ENCODE measurements around the gene EFCAB12. TPM values are rescaled to one million over a fixed set of nuclear protein-coding genes. Genes with fewer than 3 reads are reported as not detected.

EFCAB12 gene
- total and polyA plus RNA-seq, 2 experiments from 2014 or later: not detected

GRCh38 chr3:129440618-129441190 lies 12.3 kb upstream of the EFCAB12 start:
- Histone ChIP-seq H3K9ac (peak overlapping the region; percentile 96), H3K27ac (peak overlapping the region; percentile 98), H3K36me3 (ENCODE audit: low read depth) (peaks cover 15% of the 10 kb centered on the region), H4K20me1 (ENCODE audit: insufficient read depth) (no peaks in the 10 kb centered on the region), H3K79me2 (ENCODE audit: insufficient read depth) (peaks cover 85% of the 10 kb centered on the region), H3F3A (ENCODE audit: insufficient read depth) (peaks cover 24% of the 10 kb centered on the region), H2AFZ (peak overlapping the region; percentile 77), H3K4me1 (ENCODE audit: insufficient read depth) (peaks cover 64% of the 10 kb centered on the region), H3K9me2 (ENCODE audit: insufficient read depth) (no peaks in the 10 kb centered on the region), H3K9me3 (ENCODE audit: low read depth) (no peaks in the 10 kb centered on the region), H3K4me2 (ENCODE audit: unreplicated experiment) (peak overlapping the region; percentile 99), H3K27me3 (replicated peaks; ENCODE audit: insufficient read depth) (no peaks in the 10 kb centered on the region), H3K4me3 (peak overlapping the region; percentile 100)
- 4 to 5% methylated on average over 9 of the region's 9 CpGs for WGBS, 2 experiments (ENCODE audit: low coverage in 1 of 2, low lambda C conversion rate in 2 of 2, missing lambda C conversion rate in 2 of 2)
- in situ Hi-C loops (cut with MboI): no loop called here
- peak; percentile 89 for DNase-seq
- TF ChIP-seq EZH2 (IDR thresholded peaks at IDR 0.05; ENCODE audit: insufficient read depth, poor library complexity, severe bottlenecking): no peak
- TF ChIP-seq EZH2phosphoT487 (IDR thresholded peaks at IDR 0.05; ENCODE audit: insufficient read depth, low read depth): no peak

- no peaks in the 10 kb centered on the region for H3K9me3 ChIP-seq (ENCODE audit: low read depth)
- H3K4me1 ChIP-seq (ENCODE audit: insufficient read depth): peaks cover 70% of the 10 kb centered on the region
- peak; percentile 100 for DNase-seq
- in situ Hi-C loops (cut with MboI): no loop called here
- H2AFZ ChIP-seq: peak within 1 kb of the TSS; percentile 94
- H3K9me2 ChIP-seq (ENCODE audit: insufficient read depth): no peaks in the 10 kb centered on the region
- peak within 1 kb of the TSS; percentile 96 for H3K9ac ChIP-seq
- peaks cover 85% of the 10 kb centered on the region for H3K79me2 ChIP-seq (ENCODE audit: insufficient read depth)
- 1% methylated on average over 61 to 74 of the region's 75 CpGs for WGBS, 2 experiments (ENCODE audit: low coverage in 1 of 2, low lambda C conversion rate in 2 of 2, missing lambda C conversion rate in 2 of 2)
- H3K4me3 ChIP-seq: peak within 1 kb of the TSS; percentile 100
- H3F3A ChIP-seq (ENCODE audit: insufficient read depth): peaks cover 24% of the 10 kb centered on the region
- H4K20me1 ChIP-seq (ENCODE audit: insufficient read depth): no peaks in the 10 kb centered on the region
- H3K27ac ChIP-seq: peak within 1 kb of the TSS; percentile 98
- TF ChIP-seq EZH2 (IDR thresholded peaks at IDR 0.05; ENCODE audit: insufficient read depth, poor library complexity, severe bottlenecking) (no peak), EZH2phosphoT487 (IDR thresholded peaks at IDR 0.05; ENCODE audit: insufficient read depth, low read depth) (no peak)
- peaks cover 15% of the 10 kb centered on the region for H3K36me3 ChIP-seq (ENCODE audit: low read depth)
- peak within 1 kb of the TSS; percentile 99 for H3K4me2 ChIP-seq (ENCODE audit: unreplicated experiment)
- H3K27me3 ChIP-seq (replicated peaks; ENCODE audit: insufficient read depth): no peaks in the 10 kb centered on the region
These were observed 11.6 kb upstream of the EFCAB12 start, which contains the start of the genes IFT122 and MBD4 for GRCh38 chr3:129439817-129440617. IFT122 (plus strand) TSS chr3:129440224; CDS start chr3:129440331, 107 bp downstream. MBD4 (minus strand) TSS chr3:129439948; CDS start chr3:129439833, 115 bp downstream.

- 2% methylated on average over 14 to 15 of the region's 17 CpGs for WGBS, 2 experiments (ENCODE audit: low coverage in 1 of 2, low lambda C conversion rate in 2 of 2, missing lambda C conversion rate in 2 of 2)
- Histone ChIP-seq H4K20me1 (ENCODE audit: insufficient read depth) (no peaks in the 10 kb centered on the region), H3K27ac (peak overlapping the region; percentile 98), H3F3A (ENCODE audit: insufficient read depth) (peaks cover 24% of the 10 kb centered on the region), H3K9me2 (ENCODE audit: insufficient read depth) (no peaks in the 10 kb centered on the region), H3K27me3 (replicated peaks; ENCODE audit: insufficient read depth) (no peaks in the 10 kb centered on the region), H3K9me3 (ENCODE audit: low read depth) (no peaks in the 10 kb centered on the region), H3K79me2 (ENCODE audit: insufficient read depth) (peaks cover 85% of the 10 kb centered on the region), H3K4me3 (peak overlapping the region; percentile 100), H3K36me3 (ENCODE audit: low read depth) (peaks cover 16% of the 10 kb centered on the region), H3K4me1 (ENCODE audit: insufficient read depth) (peaks cover 74% of the 10 kb centered on the region), H3K4me2 (ENCODE audit: unreplicated experiment) (peak overlapping the region; percentile 83), H3K9ac (peak overlapping the region; percentile 96), H2AFZ (peak overlapping the region; percentile 94)
- in situ Hi-C loops (cut with MboI): no loop called here
- TF ChIP-seq EZH2 (IDR thresholded peaks at IDR 0.05; ENCODE audit: insufficient read depth, poor library complexity, severe bottlenecking) (no peak), EZH2phosphoT487 (IDR thresholded peaks at IDR 0.05; ENCODE audit: insufficient read depth, low read depth) (no peak)
- DNase-seq: peak; percentile 64
These were observed 10.9 kb upstream of the EFCAB12 start for GRCh38 chr3:129439226-129439816.

- no peaks in the 10 kb centered on the region for H3K9me2 ChIP-seq (ENCODE audit: insufficient read depth)
These were observed 6.9 kb upstream of the EFCAB12 start for GRCh38 chr3:129435367-129435766.

More at GRCh38 chr3:129435367-129435766, 6.9 kb upstream of the EFCAB12 start:
- Histone ChIP-seq H3K4me2 (ENCODE audit: unreplicated experiment) (peak overlapping the region; percentile 44), H3K36me3 (ENCODE audit: low read depth) (peaks cover 46% of the 10 kb centered on the region), H3K79me2 (ENCODE audit: insufficient read depth) (peaks cover 57% of the 10 kb centered on the region), H4K20me1 (ENCODE audit: insufficient read depth) (no peaks in the 10 kb centered on the region), H3K27me3 (replicated peaks; ENCODE audit: insufficient read depth) (no peaks in the 10 kb centered on the region), H3K4me3 (no peak overlapping the region), H3K9ac (peak overlapping the region; percentile 24; the same call in 1 of the 2 replicates), H2AFZ (no peak overlapping the region), H3K9me3 (ENCODE audit: low read depth) (no peaks in the 10 kb centered on the region), H3K27ac (no peak overlapping the region), H3K4me1 (ENCODE audit: insufficient read depth) (peaks cover 40% of the 10 kb centered on the region), H3F3A (ENCODE audit: insufficient read depth) (peaks cover 18% of the 10 kb centered on the region)
- TF ChIP-seq EZH2phosphoT487 (IDR thresholded peaks at IDR 0.05; ENCODE audit: insufficient read depth, low read depth) (no peak), EZH2 (IDR thresholded peaks at IDR 0.05; ENCODE audit: insufficient read depth, poor library complexity, severe bottlenecking) (no peak)
- WGBS, 2 experiments (ENCODE audit: low coverage in 1 of 2, low lambda C conversion rate in 2 of 2, missing lambda C conversion rate in 2 of 2): 94 to 97% methylated on average over 1 of the region's 1 CpG
- no peak for DNase-seq
- in situ Hi-C loops (cut with MboI): no loop called here
